GM10847 (cell line): Measurements from ENCODE around the gene KRTAP5-5.
"Not testable (repeated sequence)": the region's sequence is repeated elsewhere in the genome, so short reads cannot be mapped to it uniquely, and the experiment has no call there.

Source experiments
- POLR2A ChIP-seq: IDR thresholded peaks from 2 replicates; pipeline ENCODE4 v1.6.1; 2011; ENCODE audit not compliant: insufficient read length; ENCODE audit errors: extremely low read depth

Gene KRTAP5-5, protein sequence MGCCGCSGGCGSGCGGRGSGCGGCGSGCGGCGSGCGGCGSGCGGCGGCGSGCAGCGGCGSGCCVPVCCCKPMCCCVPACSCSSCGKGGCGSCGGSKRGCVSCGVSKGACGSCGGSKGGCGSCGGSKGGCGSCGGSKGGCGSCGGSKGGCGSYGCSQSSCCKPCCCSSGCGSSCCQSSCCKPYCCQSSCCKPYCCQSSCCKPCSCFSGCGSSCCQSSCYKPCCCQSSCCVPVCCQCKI

DNA sequence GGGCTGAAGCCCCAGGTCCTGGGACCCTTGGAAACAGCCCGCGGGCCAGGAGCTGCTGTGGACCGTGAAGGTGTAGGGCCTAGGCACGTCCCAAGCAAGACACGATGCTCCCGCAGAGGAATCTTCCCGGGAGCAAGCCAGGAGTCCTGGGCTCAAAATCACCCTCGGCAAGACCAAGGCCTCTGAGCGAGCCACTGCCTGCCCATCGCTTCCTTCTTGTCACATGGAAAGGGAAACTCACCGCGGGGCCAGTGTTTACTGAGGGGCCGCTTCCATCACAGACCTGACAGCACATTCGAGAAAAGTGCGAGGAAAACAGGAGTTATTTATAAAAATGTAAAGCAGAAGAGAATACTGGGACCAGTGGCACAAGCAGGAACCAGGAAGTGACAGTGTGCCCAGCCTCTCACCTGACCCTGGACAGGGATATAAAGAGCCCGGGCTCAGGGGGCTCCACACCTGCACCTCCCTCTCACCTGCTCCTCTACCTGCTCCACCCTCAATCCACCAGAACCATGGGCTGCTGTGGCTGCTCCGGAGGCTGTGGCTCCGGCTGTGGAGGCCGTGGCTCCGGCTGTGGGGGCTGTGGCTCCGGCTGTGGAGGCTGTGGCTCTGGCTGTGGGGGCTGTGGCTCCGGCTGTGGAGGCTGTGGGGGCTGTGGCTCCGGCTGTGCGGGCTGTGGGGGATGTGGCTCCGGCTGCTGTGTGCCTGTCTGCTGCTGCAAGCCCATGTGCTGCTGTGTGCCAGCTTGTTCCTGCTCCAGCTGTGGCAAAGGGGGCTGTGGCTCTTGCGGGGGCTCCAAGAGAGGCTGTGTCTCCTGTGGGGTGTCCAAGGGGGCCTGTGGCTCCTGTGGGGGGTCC, at the start of gene KRTAP5-5:
Gene KRTAP5-5 (plus strand): TSS at position 450 of the 860 bp plus-strand sequence. CDS start 66 bp downstream, at position 516.
- TF ChIP-seq POLR2A: no peak

DNA sequence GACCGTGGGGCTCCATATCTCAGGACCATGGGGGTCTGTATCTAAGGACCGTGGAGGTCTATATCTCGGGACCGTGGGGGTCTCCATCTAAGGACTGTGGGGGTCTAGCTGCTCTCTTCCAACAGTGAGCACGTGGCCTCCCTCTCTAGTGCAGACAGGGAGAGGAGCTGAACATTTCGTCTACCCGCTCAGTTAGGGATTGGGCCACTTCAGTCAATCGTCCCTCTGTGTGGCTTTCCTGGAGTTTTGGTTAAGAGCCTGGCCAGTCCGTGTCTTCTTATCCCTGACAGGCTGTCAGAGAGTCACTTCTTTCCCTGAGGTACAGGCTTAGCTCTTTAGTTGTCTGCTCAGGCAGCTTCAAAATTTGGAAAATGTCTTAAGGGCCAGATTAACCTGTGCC, 47.6 kb upstream of the KRTAP5-5 start:
- TF ChIP-seq POLR2A: no peak

DNA sequence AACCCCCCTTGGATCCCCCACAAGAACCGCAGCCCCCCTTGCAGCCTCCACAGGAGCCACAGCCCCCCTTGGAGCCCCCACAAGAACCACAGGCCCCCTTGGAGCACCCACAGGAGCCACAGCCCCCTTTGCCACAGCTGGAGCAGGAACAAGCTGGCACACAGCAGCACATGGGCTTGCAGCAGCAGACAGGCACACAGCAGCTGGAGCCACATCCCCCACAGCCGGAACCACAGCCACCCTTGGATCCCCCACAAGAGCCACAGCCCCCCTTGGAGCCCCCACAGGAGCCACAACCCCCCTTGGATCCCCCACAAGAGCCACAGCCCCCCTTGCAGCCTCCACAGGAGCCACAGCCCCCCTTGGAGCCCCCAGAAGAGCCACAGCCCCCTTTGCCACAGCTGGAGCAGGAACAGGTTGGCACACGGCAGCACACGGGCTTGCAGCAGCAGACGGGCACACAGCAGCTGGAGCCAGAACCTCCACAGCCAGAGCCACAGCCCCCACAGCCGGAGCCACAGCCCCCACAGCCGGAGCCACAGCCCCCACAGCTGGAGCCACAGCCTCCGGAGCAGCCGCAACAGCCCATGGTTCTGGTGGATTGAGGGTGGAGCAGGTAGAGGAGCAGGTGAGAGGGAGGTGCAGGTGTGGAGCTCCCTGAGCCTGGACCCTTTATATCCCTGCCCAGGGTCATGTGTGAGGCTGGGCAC, 44.8 kb upstream of the KRTAP5-5 start, which contains the start of gene KRTAP5-1:
Gene KRTAP5-1 (minus strand): TSS at position 623 of the 710 bp plus-strand sequence. CDS start 34 bp downstream, at position 589.
- TF ChIP-seq POLR2A: not testable (repeated sequence)

- no peak for TF ChIP-seq POLR2A
Observed at GRCh38 chr11:1586699-1587098, 42.9 kb upstream of the KRTAP5-5 start.

DNA sequence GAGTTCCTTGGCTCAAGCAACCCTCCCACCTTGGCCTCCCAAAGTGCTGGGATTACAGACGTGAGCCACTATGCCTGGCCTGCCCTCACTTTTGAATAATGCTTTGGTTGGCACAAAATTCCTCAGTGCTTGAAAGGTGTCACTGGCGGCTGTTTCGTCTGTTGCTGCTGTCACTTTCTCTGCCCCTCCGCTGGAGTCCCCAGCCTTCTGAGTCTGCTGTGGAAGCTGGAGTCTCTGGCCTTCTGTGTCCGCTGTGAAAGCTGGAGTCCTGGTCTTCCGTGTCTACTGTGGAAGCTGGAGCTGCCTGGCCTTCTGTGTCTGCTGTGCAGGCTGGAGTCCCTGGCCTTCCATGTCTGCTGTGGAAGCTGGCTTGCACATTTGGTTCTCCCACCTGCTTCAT, 39.6 kb upstream of the KRTAP5-5 start:
- no peak for TF ChIP-seq POLR2A

DNA sequence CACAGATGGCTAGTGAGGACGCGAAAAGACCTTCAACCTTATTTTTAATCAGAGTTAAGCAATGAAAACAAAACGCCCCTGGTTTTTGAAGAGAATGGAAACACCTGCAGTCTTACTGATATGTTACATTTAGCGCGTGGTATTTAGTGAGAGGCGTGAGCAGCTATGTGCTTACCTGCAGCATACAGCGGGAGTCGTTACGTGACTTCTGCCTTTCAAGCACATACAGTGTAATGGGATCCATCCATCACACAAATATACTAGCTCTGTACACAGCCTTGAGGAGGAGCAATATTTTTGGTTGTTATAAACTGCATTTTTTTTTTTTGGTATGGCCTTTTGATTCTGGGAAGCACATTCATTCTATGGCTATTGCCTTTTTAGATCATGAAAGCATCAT, 36.9 kb upstream of the KRTAP5-5 start:
- no peak for TF ChIP-seq POLR2A

- no peak for TF ChIP-seq POLR2A
Observed at GRCh38 chr11:1597331-1597993, 32.1 kb upstream of the KRTAP5-5 start.

- no peak for TF ChIP-seq POLR2A
Observed at GRCh38 chr11:1597994-1598380, 31.6 kb upstream of the KRTAP5-5 start, which contains the start of gene KRTAP5-2. Gene KRTAP5-2 (minus strand): TSS chr11:1598294. CDS start chr11:1598250, 44 bp downstream.

- TF ChIP-seq POLR2A: no peak
Observed at GRCh38 chr11:1598816-1599215, 30.8 kb upstream of the KRTAP5-5 start.

- TF ChIP-seq POLR2A: no peak
Observed at GRCh38 chr11:1600626-1601025, 28.9 kb upstream of the KRTAP5-5 start.

DNA sequence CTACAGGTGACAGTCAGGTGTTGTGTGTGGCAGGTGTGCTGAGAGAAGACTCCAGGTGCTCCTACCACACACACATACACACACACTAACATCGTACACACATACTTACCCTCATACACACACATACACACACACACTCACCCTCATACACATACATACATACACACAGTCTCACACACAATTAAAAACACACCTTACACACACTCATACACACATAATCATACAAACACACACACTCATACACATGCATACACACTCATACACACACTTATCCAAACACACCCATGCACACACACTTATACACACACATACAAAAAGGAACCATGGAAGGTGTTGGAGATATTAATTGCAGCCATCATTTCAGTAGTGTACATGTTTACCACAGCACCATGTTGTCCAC, 25.9 kb upstream of the KRTAP5-5 start:
- no peak for TF ChIP-seq POLR2A

GRCh38 chr11:1604181-1604580, 25.4 kb upstream of the KRTAP5-5 start:
- no peak for TF ChIP-seq POLR2A

DNA sequence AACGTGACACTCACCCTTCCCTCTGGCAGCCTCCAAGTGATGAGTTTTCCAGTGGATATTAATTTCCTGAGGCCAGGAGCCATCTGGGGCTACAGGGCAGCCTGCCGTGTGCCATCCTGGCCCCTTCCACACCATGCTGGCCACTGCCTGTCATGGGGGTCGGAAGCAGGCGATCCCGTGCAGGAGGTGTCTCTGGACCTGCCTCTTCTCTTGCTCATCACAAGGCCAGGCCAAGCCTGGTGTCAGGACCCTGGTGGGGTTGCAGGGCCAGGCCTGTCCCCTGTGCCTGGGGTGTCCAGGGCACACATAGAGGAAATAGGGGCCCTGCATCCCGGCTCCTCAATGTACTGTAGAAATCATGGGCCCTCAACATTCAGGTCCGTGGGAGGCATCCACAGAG, 24.9 kb upstream of the KRTAP5-5 start:
- no peak for TF ChIP-seq POLR2A

DNA sequence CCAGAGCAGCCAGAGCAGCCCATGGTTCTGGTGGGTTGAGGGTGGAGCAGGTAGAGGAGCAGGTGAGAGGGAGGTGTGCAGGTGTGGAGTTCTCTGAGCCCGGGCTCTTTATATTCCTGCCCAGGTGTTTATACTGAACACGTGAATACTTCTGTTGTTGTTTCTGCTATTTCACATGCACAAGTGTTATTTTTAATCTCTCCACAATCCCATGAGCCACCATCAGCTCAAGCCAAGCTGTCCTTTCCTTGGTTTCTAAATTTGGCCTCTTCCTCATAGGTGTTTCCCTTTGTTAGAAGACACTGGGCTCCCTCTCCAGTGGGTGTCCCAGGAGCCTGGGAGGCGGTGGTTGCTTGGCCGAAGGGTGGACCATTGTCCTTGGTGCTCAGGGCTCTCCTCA, 21.2 kb upstream of the KRTAP5-5 start, which contains the start of gene KRTAP5-3:
Gene KRTAP5-3 (minus strand): TSS at position 101 of the 400 bp plus-strand sequence. CDS start 78 bp downstream, at position 23.
- TF ChIP-seq POLR2A: no peak

GRCh38 chr11:1618231-1618630, 11.3 kb upstream of the KRTAP5-5 start:
- no peak for TF ChIP-seq POLR2A

DNA sequence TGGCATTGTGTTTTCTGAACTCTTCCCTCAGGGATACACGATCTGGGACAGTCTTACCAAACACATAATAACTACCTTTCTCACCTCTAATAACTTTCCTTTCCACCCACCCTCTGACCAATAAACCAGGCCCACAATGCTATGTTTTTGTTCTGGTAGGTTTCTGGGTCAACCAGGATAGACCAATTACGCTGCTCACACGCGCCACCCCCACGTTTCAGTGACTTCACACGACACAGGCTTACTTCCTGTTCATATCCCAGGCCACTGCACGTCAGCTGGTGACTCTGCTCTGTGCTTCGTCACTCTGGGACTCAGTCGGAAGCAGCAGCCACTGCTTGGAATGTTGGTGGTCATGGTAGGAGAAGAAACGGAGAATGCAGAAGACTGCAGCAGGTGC, 10.1 kb upstream of the KRTAP5-5 start:
- no peak for TF ChIP-seq POLR2A

- TF ChIP-seq POLR2A: no peak
Observed at GRCh38 chr11:1622086-1622485, 7.5 kb upstream of the KRTAP5-5 start, which contains the start of gene KRTAP5-4. Gene KRTAP5-4 (minus strand): TSS chr11:1622138. CDS start chr11:1622093, 45 bp downstream.
